Ectodermal cell (in vitro differentiated cells): Measurements from ENCODE around the gene ADAMTSL2.

Source experiments
- H3K27ac ChIP-seq: 2 replicates; pipeline ENCODE4 v1.7.0; 2013; ENCODE audit warnings: mild to moderate bottlenecking, low read depth, low read length; ENCODE audit not compliant: insufficient read depth, poor library complexity, severe bottlenecking
- H3K27me3 ChIP-seq: 2 replicates; pipeline ENCODE4 v1.7.0; 2013; ENCODE audit warnings: mild to moderate bottlenecking, low read length; ENCODE audit not compliant: insufficient read depth, control insufficient read depth, poor library complexity, severe bottlenecking
- H3K36me3 ChIP-seq: one replicate; pipeline ENCODE4 v1.7.0; 2013; ENCODE audit warnings: low read length; ENCODE audit not compliant: control insufficient read depth, insufficient read depth
- H3K4me1 ChIP-seq: one replicate; pipeline ENCODE4 v1.7.0; 2013; ENCODE audit warnings: low read length; ENCODE audit not compliant: control insufficient read depth, insufficient read depth
- H3K4me3 ChIP-seq: 2 replicates; pipeline ENCODE4 v1.7.0; 2013; ENCODE audit warnings: low read depth, low read length, control low read depth; ENCODE audit not compliant: insufficient read depth
- H3K9me3 ChIP-seq: 2 replicates; pipeline ENCODE4 v1.7.0; 2013; ENCODE audit warnings: mild to moderate bottlenecking, low read length, moderate library complexity; ENCODE audit not compliant: control insufficient read depth
- WGBS, 2 experiments: methylation state at CpG; one replicate each; pipeline ENCODE4 v1.1.7; 2013; ENCODE audit warnings: missing lambda C conversion rate in 2 of 2; 5-methylcytosine and 5-hydroxymethylcytosine counted together

The ADAMTSL2 gene

DNA sequence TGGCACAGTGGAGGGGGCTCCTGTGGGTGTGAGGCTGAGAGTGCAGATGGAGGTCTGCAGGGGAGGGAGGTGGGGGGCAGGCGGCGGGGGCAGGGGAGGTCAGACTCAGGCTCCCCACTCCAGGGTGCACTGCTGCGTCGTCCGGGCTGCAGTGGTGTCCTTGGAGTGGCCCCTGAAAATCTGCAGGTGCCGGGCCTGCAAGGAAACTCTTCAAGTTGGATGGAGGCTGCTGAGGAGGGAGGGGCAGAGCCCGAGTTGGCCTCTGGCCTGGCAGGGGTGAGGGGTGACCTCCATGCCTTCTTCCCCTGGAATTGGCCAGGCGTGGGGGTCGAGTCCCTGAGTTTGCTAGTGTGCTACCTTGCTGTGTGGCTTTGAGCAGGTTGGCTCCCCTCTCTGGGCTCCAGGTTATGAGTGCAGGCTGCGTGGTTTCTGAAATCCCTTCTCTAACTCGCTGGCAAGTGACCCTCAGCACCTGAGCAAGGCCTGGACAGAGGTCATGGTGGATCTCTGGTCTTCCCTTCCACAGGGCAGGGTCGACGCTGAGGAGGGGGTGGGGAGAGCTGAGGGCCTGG lies 888 bp downstream of the ADAMTSL2 start:
- Histone ChIP-seq H3K27ac (no peak overlapping the region), H3K27me3 (peaks cover 19% of the 10 kb centered on the region), H3K4me1 (peaks cover 28% of the 10 kb centered on the region), H3K36me3 (no peaks in the 10 kb centered on the region), H3K9me3 (no peaks in the 10 kb centered on the region), H3K4me3 (no peak overlapping the region)
- WGBS, 2 experiments, result 66 to 72% methylated on average over 13 of the region's 13 CpGs

DNA sequence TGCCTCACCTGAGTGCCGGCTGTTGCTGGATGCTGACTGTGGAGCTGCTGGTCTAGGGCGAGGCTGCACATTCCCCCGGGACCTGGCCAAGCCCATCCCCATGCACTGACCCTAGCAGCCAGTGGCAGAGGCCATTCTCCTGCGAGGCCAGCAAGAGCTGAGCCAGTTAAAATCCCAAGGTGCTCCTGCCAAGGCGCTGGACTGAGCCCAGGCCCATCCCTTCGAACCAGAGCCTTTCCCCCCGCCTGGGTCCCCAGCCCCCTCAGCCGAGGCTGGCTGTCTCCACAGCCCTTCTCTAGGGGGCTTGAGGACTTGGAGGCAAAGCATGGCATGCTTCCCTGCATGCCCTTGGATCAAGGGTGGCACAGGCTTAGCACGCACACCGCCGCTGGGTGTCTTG lies 1.6 kb downstream of the ADAMTSL2 start:
- WGBS, 2 experiments, result 87% methylated on average over 11 of the region's 11 CpGs
- H3K4me3 ChIP-seq, result no peak overlapping the region
- H3K36me3 ChIP-seq, result no peaks in the 10 kb centered on the region

DNA sequence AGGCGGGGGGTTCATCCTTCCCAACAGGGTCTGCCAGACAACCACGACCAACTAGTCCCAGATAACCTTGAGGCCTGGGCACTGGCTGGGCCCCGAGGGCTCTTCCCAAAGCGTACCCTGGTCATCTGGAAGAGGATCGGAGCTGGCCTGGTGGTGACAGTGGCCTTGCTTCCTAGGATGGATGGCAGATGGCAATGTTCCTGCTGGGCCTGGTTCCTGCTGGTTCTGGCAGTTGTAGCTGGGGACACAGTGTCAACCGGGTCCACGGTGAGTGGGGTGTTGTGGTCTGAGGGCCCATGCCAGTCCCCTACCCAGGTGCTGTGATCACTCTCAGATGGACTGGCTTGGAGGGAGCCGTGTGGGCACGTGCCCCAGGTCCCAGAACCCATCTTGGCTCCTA lies 2.0 kb downstream of the ADAMTSL2 start:
- no peaks in the 10 kb centered on the region for H3K36me3 ChIP-seq
- WGBS, 2 experiments, result 93 to 95% methylated on average over 9 of the region's 9 CpGs
- no peaks in the 10 kb centered on the region for H3K9me3 ChIP-seq
- peaks cover 28% of the 10 kb centered on the region for H3K4me1 ChIP-seq
- H3K27me3 ChIP-seq, result peaks cover 19% of the 10 kb centered on the region
- no peak overlapping the region for H3K4me3 ChIP-seq
- no peak overlapping the region for H3K27ac ChIP-seq

More for the DNA sequence above, 1.6 kb downstream of the ADAMTSL2 start:
- no peak overlapping the region for H3K27ac ChIP-seq
- H3K4me1 ChIP-seq, result peaks cover 28% of the 10 kb centered on the region
- H3K9me3 ChIP-seq, result no peaks in the 10 kb centered on the region
- H3K27me3 ChIP-seq, result peaks cover 19% of the 10 kb centered on the region

DNA sequence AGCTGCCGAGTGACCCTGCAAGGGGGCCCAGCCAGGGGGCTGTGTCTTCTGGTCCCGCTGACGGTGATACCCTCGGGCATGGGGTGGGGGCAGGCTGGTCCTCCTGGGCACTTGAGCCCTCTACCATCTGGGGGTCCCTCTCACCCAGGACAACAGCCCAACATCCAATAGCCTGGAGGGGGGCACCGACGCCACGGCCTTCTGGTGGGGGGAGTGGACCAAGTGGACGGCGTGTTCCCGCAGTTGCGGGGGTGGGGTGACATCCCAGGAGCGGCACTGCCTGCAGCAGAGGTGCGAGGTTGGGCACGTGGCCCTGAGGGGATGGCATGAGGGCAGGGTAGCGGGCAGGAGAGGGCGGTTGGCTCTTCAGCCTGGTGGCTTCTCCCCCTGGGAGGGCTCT lies 2.8 kb downstream of the ADAMTSL2 start:
- H3K4me3 ChIP-seq, result no peak overlapping the region
- H3K27me3 ChIP-seq, result peaks cover 19% of the 10 kb centered on the region
- no peak overlapping the region for H3K27ac ChIP-seq
- H3K4me1 ChIP-seq, result peaks cover 28% of the 10 kb centered on the region
- 94 to 95% methylated on average over 16 of the region's 16 CpGs for WGBS, 2 experiments
- no peaks in the 10 kb centered on the region for H3K9me3 ChIP-seq
- no peaks in the 10 kb centered on the region for H3K36me3 ChIP-seq

DNA sequence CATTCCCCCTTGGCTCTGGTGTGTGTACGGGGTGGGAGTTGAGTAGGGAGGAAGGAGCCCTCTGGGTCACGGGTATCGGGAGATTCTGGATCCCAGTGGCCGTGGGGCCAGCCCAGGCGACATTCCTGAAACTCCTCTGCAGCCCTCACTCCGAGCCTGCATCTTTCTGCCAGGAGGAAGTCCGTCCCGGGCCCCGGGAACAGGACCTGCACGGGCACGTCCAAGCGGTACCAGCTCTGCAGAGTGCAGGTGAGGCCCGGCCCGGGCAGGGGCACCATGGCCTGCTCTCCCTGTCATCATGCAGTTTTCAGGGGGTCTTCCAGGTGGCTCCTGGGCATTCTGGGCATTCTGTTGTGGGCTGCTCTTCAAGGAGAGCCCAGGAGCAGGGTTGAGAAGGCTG lies 3.7 kb downstream of the ADAMTSL2 start:
- peaks cover 19% of the 10 kb centered on the region for H3K27me3 ChIP-seq
- H3K9me3 ChIP-seq, result no peaks in the 10 kb centered on the region
- no peaks in the 10 kb centered on the region for H3K36me3 ChIP-seq
- H3K4me3 ChIP-seq, result no peak overlapping the region
- no peak overlapping the region for H3K27ac ChIP-seq
- 95 to 96% methylated on average over 14 of the region's 14 CpGs for WGBS, 2 experiments
- peaks cover 28% of the 10 kb centered on the region for H3K4me1 ChIP-seq

DNA sequence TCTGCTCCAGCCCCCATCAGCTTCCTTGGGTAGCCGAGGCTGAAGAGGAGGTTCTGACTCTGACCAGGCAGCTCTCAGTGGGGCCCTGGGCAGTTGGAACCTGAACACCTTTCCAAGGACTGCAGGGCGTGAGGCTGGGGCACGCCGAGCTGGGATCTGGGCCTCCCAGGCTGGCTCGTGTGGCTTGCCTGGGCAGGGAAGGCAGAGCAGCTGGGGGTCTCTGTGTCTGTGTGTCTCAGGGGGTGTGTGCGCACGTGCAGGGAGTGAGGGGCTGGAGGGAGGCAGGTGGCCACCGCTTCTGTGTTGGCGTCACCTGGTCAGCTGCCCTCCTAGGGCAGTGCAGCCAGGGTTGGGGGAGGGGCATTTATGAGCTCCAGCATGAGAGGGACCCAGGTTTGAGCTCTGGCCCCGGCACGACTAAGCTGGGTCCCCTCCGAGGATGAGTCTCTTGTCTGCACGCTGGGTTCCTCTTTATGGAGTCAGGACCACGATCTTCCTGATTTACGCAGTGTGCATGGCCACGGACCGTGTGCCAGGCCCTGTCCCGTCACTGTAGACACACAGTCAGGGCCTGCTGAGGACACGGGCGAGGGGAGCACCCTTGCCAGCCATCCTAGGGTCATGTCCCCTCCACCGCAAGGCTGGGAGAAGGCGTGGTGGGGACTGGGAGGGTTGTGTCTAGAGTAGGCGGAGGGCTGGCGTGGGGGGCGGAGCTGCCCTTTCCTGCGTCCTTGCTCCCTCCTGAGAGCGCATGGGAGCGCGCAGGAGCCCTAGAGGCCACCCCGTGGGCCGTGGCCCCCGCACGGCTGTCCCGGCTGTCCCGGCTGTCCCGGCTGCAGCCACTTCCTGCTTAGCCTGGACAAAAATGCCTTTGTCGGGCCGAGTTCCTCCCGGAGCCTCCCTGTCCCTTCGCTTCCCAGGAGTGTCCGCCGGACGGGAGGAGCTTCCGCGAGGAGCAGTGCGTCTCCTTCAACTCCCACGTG lies 4.6 kb downstream of the ADAMTSL2 start:
- WGBS, 2 experiments, result 80% methylated on average over 47 of the region's 47 CpGs
- Histone ChIP-seq H3K4me3 (no peak overlapping the region), H3K9me3 (no peaks in the 10 kb centered on the region), H3K36me3 (no peaks in the 10 kb centered on the region), H3K4me1 (peaks cover 21% of the 10 kb centered on the region), H3K27ac (no peak overlapping the region), H3K27me3 (peaks cover 9% of the 10 kb centered on the region)

DNA sequence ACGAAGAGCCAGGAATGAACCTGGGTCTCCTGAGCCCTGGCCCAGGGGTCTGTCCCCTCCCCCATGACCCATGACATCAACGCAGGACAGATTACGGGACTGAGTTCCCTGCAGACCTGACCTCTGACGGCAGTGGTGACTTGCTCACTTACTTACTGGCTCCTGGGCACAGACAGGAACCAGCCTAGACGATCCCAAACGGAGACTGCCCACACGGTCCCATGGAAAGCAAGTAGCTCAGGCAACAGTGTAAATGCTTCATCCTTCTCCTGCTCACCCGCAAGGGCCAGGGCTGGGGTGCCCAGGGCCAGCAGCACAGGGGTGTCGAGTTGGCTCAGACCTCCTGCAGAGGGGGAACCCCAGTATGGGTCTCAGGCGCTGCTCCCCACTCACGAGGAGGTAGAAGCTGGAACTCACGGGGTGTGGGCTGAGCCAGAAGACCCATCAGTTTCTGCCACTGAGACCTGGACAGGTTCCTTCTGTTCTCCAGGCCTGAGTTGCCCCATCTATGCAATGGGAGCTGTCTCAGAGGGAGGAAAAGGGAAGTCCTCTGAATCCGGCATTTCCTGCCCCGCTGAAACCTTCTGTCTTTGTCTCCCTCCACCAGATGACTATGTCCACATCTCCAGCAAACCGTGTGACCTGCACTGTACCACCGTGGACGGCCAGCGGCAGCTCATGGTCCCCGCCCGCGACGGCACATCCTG lies 5.6 kb downstream of the ADAMTSL2 start:
- no peaks in the 10 kb centered on the region for H3K9me3 ChIP-seq
- no peaks in the 10 kb centered on the region for H3K36me3 ChIP-seq
- no peak overlapping the region for H3K4me3 ChIP-seq
- H3K27ac ChIP-seq, result no peak overlapping the region
- H3K4me1 ChIP-seq, result peaks cover 15% of the 10 kb centered on the region
- no peaks in the 10 kb centered on the region for H3K27me3 ChIP-seq
- WGBS, 2 experiments, result 88 to 90% methylated on average over 22 of the region's 22 CpGs

DNA sequence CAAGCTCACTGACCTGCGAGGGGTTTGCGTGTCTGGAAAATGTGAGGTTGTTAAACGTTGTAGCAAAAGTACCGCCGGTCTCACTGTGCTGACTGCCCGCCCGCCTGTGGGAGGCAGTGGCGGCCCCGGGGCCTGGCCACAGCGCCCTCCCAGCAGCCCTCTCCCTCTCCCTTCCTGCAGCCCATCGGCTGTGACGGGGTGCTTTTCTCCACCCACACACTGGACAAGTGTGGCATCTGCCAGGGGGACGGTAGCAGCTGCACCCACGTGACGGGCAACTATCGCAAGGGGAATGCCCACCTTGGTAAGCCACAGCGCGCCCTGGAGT lies 6.2 kb downstream of the ADAMTSL2 start:
- no peaks in the 10 kb centered on the region for H3K36me3 ChIP-seq
- no peak overlapping the region for H3K4me3 ChIP-seq
- H3K27ac ChIP-seq, result no peak overlapping the region
- 80 to 83% methylated on average over 18 of the region's 18 CpGs for WGBS, 2 experiments
- no peaks in the 10 kb centered on the region for H3K27me3 ChIP-seq
- H3K4me1 ChIP-seq, result peaks cover 14% of the 10 kb centered on the region
- H3K9me3 ChIP-seq, result no peaks in the 10 kb centered on the region

DNA sequence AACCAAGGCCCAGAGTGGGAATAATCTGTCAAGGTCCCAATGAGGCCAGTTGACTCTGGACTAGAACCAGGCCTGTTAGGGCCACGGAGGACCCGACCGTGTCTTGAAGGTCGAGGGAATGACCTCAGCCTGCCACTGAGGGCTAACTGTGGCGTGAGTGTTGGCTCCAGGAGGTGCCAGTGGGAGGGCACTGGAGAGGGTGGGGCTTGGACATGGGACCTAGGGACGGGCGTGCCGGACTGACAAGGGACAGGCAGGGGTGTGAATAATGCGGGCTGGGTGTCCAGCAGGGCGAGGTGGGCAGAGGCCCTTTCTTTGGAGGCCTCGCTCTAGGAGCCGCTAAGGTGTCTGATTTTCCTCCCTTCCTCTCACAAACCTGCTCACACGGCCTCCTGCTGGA lies 7.5 kb downstream of the ADAMTSL2 start:
- no peaks in the 10 kb centered on the region for H3K36me3 ChIP-seq
- no peaks in the 10 kb centered on the region for H3K27me3 ChIP-seq
- WGBS, 2 experiments, result 82 to 83% methylated on average over 13 of the region's 13 CpGs

More for the DNA sequence above, 7.5 kb downstream of the ADAMTSL2 start:
- H3K9me3 ChIP-seq, result no peaks in the 10 kb centered on the region
- peaks cover 11% of the 10 kb centered on the region for H3K4me1 ChIP-seq
- no peak overlapping the region for H3K4me3 ChIP-seq
- H3K27ac ChIP-seq, result no peak overlapping the region
